DND-41 (cell line): ENCODE data around the gene GAS2L2.
A peak's percentile ranks its signal among the peaks of the same experiment; 100 is the strongest.

ENCODE experiments used
- EZH2 ChIP-seq: IDR thresholded peaks from 3 replicates; pipeline ENCODE4 v1.6.1; 2012; ENCODE audit warnings: borderline replicate concordance, low read depth, mild to moderate bottlenecking, moderate library complexity, low read length, inconsistent platforms; ENCODE audit not compliant: severe bottlenecking
- TF ChIP-seq, protein P1 (sequence below): IDR thresholded peaks from 2 replicates; pipeline ENCODE4 v1.5.1; 2012; ENCODE audit warnings: borderline replicate concordance, low read length, moderate library complexity, mild to moderate bottlenecking; ENCODE audit not compliant: poor library complexity, severe bottlenecking; ENCODE audit errors: extremely low read depth

DNA sequence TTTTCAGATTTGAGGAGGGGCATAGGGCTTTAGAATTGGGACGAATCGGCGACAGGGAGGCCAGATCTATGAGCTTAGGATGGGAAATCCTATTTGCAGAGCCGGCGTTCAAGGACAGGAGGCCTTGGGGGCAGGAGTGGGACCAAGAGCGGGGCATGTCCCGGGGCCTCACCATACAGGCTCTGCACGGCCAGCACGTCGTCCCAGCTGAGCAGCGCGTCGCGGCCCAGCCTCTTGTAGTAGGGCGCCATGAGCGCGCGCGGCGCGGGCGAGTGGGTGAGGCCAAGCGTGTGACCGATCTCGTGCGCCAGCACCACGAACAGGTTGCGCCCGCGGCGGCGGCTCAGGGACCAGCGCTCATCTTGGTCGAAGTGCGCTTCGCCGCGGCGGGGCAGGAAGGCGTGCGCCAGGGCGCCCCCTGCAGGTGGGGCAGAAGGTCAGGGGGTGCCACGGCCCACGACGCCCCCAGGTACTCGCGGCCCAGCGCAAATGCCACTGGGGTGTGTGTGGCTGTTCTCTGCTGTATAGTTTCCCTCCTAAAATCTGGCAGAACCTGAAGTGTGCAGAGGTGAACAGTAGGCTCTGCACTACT lies 17.0 kb upstream of the GAS2L2 start:
- TF ChIP-seq, protein P1, sequence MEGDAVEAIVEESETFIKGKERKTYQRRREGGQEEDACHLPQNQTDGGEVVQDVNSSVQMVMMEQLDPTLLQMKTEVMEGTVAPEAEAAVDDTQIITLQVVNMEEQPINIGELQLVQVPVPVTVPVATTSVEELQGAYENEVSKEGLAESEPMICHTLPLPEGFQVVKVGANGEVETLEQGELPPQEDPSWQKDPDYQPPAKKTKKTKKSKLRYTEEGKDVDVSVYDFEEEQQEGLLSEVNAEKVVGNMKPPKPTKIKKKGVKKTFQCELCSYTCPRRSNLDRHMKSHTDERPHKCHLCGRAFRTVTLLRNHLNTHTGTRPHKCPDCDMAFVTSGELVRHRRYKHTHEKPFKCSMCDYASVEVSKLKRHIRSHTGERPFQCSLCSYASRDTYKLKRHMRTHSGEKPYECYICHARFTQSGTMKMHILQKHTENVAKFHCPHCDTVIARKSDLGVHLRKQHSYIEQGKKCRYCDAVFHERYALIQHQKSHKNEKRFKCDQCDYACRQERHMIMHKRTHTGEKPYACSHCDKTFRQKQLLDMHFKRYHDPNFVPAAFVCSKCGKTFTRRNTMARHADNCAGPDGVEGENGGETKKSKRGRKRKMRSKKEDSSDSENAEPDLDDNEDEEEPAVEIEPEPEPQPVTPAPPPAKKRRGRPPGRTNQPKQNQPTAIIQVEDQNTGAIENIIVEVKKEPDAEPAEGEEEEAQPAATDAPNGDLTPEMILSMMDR = peak; percentile 49
- no peak for TF ChIP-seq EZH2
